ENCODE results near the gene BLOC1S6. TPM values are rescaled to one million over a fixed set of nuclear protein-coding genes. Genes with fewer than 3 reads are reported as not detected.
"Not testable (repeated sequence)": the region's sequence is repeated elsewhere in the genome, so short reads cannot be mapped to it uniquely, and the experiment has no call there.

The BLOC1S6 gene
- total RNA-seq, 2 experiments from 2014 or later = 32.9 to 35.2 TPM

DNA sequence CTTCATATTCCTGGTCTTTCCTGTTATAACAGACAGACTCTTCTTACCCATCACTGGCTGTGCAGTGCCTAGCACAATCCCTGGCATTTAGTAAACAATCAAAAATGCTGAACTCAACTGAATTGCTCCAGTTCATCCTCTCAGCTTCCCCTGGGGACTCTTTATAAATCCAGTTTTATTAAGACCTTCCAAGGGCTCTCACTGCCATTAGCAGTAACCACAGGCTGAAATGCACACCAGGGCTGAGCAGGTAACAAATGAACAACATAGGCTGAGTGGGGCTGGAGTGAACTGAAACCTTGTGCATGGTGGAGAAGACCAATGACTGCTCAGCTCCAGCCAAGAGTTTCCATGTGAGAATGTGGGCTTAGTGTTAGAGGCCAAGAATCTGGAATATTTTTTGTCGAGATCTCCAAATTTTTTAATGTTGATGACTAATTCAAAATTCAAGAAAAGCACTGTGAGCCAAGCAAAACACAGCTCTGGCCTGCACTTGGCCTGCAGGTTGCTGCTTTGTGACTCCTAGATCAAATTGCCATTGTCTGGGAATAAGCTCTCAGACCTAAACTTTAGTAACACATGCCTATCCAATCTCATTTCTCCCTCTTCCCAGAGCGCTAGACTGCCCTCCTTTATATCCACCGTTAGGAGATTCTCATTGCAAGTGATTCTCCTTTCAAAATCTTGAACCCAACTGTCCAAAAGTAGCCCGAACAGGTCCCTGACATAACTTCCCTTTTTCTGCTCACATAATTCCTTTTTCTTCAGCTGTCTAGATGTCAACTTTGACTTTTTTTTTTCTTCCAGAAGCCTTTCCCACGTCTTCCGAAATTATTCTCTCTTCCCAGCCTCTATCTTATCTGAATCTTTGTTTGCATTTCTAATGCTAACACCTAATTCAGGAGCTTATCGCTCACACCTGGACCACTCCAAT lies 55.1 kb downstream of the BLOC1S6 start:
- POLR2A ChIA-PET = interaction anchor here (2.8 kb wide), 1 partner anchor 55 kb away, joined by 11 read pairs; the partner anchor contains the start of gene BLOC1S6
- DNase-seq (no peak), ATAC-seq (no peak)
- CTCF ChIA-PET = interaction anchor here (1.6 kb wide), 1 partner anchor 63 kb away, joined by 9 read pairs; no protein-coding TSS in a partner anchor
- no peak overlapping the region for H3K27ac Mint-ChIP-seq
- no peak overlapping the region for H3K4me3 Mint-ChIP-seq
- no peaks in the 10 kb centered on the region for H3K9me3 Mint-ChIP-seq (ENCODE audit: insufficient read depth)
- no peaks in the 10 kb centered on the region for H3K27me3 Mint-ChIP-seq (ENCODE audit: low read depth)
- peaks cover 71% of the 10 kb centered on the region for H3K4me1 Mint-ChIP-seq (ENCODE audit: low read depth)
- peaks cover 62% of the 10 kb centered on the region for H3K36me3 Mint-ChIP-seq (ENCODE audit: low read depth)

DNA sequence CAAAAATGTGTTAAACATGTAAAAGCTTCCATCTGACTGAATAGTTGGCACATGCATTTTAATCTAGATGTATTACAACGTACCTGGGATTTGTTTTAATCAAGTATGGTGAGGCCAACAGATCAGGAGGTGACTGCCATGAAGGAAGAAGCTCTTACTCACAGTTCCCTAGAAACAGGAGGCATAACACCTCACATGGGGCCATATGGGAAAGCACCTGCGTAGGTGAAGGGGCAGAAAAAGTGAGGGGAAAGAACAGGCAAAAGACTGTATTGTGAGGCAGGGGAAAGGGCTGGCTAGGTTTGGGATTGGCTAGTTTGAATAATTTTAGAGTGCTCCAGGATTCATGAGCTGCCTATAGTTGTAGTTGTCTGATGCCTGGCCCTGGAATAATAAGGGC lies 57.3 kb downstream of the BLOC1S6 start:
- no peak for DNase-seq
- POLR2A ChIA-PET = interaction anchor here (0.6 to 3.9 kb wide), 3 partner anchors 10 to 965 kb away, joined by 3 to 23 read pairs (median 3); partner anchors contain the start of gene SQOR
- peaks cover 61% of the 10 kb centered on the region for H3K4me1 Mint-ChIP-seq (ENCODE audit: low read depth)

DNA sequence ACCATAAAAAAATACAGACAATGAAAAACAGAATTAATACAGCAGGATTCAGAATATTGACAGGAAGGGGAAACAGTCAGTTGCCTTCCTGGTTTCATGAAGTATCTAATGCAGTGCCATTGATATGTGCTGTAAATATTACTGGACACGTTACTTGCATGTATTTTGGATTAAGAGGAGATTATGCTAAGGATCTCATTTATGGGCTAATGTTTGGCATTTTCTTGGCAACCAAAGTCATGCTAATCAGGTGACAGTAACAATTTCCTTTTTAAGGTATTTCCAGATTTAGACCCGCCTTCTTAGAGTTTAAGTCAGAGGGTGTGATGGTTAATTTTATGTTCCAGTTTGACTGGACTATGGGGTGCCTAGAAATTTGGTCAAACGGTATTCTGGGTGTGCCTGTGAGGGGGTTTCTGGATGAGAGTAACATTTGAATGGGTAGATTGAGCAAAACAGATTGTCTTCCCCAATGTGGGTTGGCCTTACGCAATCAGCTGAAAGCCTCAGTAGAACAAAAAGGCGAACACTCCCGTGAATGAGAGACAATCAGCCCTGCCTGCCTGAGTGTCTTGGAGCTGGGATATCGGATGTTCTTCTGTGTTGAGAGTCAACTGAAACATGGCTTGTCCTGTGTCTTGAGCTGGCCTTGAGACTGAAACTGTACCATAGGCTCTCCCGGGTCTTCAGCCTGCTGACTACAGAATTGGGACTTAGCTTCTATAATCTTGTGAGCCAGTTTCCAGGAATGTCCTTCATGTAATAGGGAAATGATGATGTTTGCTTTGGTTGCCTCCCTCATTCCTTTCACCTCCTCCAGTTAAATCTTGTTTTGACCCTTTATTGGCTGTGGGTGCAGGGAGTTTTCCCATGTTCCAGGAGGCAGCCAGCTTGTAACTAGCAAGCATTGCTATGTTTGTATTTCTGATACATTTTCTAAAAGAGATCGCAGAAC lies 58.1 kb downstream of the BLOC1S6 start:
- Mint-ChIP-seq H3K36me3 (ENCODE audit: low read depth) (peaks cover 45% of the 10 kb centered on the region), H3K27me3 (ENCODE audit: low read depth) (no peaks in the 10 kb centered on the region), H3K4me3 (no peak overlapping the region), H3K4me1 (ENCODE audit: low read depth) (peaks cover 62% of the 10 kb centered on the region), H3K9me3 (ENCODE audit: insufficient read depth) (no peaks in the 10 kb centered on the region), H3K27ac (no peak overlapping the region)
- POLR2A ChIA-PET = interaction anchor here (1.1 to 3.9 kb wide), 2 partner anchors 10 to 191 kb away, joined by 3 to 23 read pairs; partner anchors contain the start of gene SQOR
- ATAC-seq (no peak), DNase-seq (no peak)
- CTCF ChIA-PET = interaction anchor here (0.9 to 2.0 kb wide), 5 partner anchors 8 to 214 kb away, joined by 3 to 8 read pairs (median 3); partner anchors contain the start of gene SQOR

More for the DNA sequence above, 57.3 kb downstream of the BLOC1S6 start:
- Mint-ChIP-seq H3K9me3 (ENCODE audit: insufficient read depth) (no peaks in the 10 kb centered on the region), H3K27ac (no peak overlapping the region), H3K36me3 (ENCODE audit: low read depth) (peaks cover 47% of the 10 kb centered on the region), H3K27me3 (ENCODE audit: low read depth) (no peaks in the 10 kb centered on the region), H3K4me3 (no peak overlapping the region)
- CTCF ChIA-PET = interaction anchor here (1.7 to 2.0 kb wide), 2 partner anchors 9 to 61 kb away, joined by 3 to 8 read pairs; partner anchors contain the start of gene SQOR
- no peak for ATAC-seq

DNA sequence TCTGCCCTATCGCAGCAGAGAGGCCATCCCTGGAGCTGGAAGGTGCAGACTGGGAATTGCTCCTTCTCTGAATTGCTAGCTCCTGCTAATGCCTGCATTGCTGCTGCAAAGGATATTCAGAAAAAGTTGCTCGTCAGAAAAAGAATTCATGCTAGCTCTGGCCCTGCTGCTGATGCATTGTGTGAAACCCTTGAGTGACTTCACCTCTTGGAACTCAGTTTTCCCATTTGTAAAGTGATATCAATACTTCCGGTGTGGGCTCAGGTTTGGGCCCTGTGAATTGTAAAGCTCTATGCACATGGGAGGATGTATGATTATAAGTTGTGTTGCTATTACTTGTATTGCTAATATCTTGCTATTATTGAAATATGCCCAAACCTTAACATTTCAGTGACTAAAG lies 59.0 kb downstream of the BLOC1S6 start:
- DNase-seq (no peak), ATAC-seq (no peak)
- Mint-ChIP-seq H3K4me3 (no peak overlapping the region), H3K27me3 (ENCODE audit: low read depth) (no peaks in the 10 kb centered on the region), H3K4me1 (ENCODE audit: low read depth) (peaks cover 57% of the 10 kb centered on the region), H3K27ac (no peak overlapping the region), H3K9me3 (ENCODE audit: insufficient read depth) (no peaks in the 10 kb centered on the region), H3K36me3 (ENCODE audit: low read depth) (peaks cover 43% of the 10 kb centered on the region)
- ChIA-PET POLR2A (interaction anchor here (3.9 kb wide), 1 partner anchor 11 kb away, joined by 23 read pairs; the partner anchor contains the start of gene SQOR), CTCF (interaction anchor here (0.9 to 2.0 kb wide), 4 partner anchors 9 to 215 kb away, joined by 3 to 8 read pairs (median 4); no protein-coding TSS in a partner anchor)

DNA sequence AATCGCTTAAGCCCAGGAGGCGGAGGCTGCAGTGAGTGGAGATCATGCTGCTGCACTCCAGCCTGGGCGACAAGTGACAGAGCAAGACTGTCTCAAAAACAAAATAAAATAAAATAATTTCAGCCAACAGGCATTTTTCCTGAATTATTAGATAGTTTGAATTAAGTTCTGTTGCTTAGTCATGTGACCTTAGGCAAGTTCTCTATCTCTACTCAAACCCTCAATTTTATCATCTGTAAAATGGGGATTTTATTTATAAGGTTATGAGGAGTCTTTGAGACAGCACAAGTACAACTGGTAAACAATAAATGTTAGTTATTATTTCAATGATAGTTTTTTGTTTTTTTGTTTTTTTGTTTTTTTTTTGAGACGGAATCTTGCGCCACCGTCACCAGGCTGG lies 60.6 kb downstream of the BLOC1S6 start:
- Mint-ChIP-seq H3K27me3 (ENCODE audit: low read depth) (no peaks in the 10 kb centered on the region), H3K27ac (no peak overlapping the region), H3K36me3 (ENCODE audit: low read depth) (peaks cover 37% of the 10 kb centered on the region), H3K9me3 (ENCODE audit: insufficient read depth) (no peaks in the 10 kb centered on the region), H3K4me1 (ENCODE audit: low read depth) (peaks cover 45% of the 10 kb centered on the region), H3K4me3 (no peak overlapping the region)
- ATAC-seq (no peak), DNase-seq (no peak)
- ChIA-PET POLR2A (no interaction called here), CTCF (no interaction called here)

DNA sequence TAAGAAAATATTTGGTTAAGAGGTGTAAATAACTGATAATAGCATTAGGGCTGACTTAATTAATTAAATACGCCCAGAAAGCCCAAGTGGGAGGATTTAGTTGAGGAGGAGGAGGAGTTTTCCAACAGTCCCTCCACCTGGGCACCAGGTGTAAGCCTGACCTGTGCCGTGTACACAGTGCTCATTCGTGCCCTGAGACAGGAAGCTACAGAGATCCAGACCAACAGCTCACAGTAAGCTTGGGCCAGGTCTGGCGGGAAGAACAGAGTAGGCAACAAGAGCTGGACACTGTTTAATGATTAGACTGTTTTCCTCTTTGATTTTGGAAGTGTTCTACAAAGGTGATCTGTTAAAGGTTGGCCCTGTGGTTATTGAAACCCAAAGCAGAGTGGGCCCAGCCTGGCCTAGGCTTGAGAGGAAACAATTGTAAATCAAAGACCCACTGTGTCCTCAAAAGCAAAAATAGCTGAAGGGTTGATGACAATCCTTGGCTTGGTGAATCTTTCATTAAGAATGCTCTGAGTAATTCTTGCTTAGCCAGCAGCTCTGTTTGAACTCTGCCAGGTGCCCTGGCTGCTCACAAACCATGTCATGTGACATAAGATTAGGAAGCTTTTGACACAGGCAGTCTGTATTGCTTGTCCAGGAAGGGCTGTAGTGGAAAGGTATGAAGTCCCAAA lies 61.5 kb downstream of the BLOC1S6 start:
- H3K27me3 Mint-ChIP-seq (ENCODE audit: low read depth) = no peaks in the 10 kb centered on the region
- peak overlapping the region; percentile 14 for H3K27ac Mint-ChIP-seq
- POLR2A ChIA-PET = interaction anchor here (0.7 to 1.0 kb wide), 2 partner anchors 11 to 13 kb away, joined by 3 to 4 read pairs; partner anchors contain the start of gene SQOR
- DNase-seq = no peak
- no peak overlapping the region for H3K4me3 Mint-ChIP-seq
- no peaks in the 10 kb centered on the region for H3K9me3 Mint-ChIP-seq (ENCODE audit: insufficient read depth)
- peaks cover 45% of the 10 kb centered on the region for H3K4me1 Mint-ChIP-seq (ENCODE audit: low read depth)
- CTCF ChIA-PET = interaction anchor here (1.0 kb wide), 1 partner anchor 12 kb away, joined by 3 read pairs; no protein-coding TSS in a partner anchor
- peaks cover 34% of the 10 kb centered on the region for H3K36me3 Mint-ChIP-seq (ENCODE audit: low read depth)
- no peak for ATAC-seq

DNA sequence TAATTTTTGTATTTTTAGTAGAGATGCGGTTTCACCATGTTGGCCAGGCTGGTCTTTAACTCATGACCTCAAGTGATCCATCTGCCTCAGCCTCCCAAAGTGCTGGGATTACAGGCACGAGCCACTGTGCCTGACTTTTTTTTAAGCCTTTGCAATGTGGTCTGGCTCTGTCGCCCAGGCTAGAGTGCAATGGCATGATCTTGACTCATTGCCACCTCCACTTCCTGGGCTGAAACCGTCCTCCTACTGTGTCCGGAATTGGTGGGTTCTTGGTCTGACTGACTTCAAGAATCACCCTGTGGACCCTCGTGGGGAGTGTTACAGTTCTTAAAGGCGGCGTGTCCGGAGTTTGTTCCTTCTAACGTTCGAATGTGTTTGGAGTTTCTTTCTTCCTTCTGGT lies 62.8 kb downstream of the BLOC1S6 start:
- Mint-ChIP-seq H3K27ac (peak overlapping the region; percentile 53), H3K36me3 (ENCODE audit: low read depth) (peaks cover 28% of the 10 kb centered on the region), H3K4me1 (ENCODE audit: low read depth) (peaks cover 38% of the 10 kb centered on the region)
- DNase-seq; POLR2A ChIA-PET; H3K27me3 Mint-ChIP-seq (ENCODE audit: low read depth); H3K4me3 Mint-ChIP-seq; ATAC-seq; H3K9me3 Mint-ChIP-seq (ENCODE audit: insufficient read depth): not testable (repeated sequence)
- CTCF ChIA-PET = interaction anchor here (1.1 kb wide), 2 partner anchors 10 to 14 kb away, joined by 3 read pairs; no protein-coding TSS in a partner anchor

DNA sequence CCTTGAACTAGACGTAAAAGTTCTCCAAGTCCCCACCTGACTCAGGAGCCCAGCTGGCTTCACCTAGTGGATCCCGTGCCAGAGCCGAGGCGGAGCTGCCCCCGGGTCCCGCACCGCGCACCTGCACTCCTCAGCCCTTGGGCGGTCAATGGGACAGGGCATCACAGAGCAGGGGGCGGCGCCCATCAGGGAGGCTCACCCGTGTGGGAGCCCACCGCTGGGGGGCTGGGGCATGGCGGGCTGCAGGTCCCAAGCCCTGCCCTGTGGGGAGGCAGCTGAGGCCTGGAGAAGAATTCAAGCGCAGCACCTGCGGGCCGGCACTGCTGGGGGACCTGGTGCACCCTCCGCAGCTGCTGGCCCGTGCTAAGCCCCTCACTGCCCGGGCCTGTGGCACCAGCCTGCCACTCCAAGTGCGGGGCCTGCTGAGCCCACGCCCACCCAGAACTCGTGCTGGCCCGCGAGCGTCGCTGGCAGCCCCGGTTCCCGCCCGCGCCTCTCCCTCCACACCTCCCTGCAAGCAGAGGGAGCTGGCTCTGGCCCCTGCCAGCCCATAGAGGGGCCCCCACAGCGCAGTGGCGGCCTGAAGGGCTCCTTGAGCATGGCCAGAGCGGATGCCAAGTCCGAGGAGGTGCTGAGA lies 63.8 kb downstream of the BLOC1S6 start:
- peaks cover 31% of the 10 kb centered on the region for H3K4me1 Mint-ChIP-seq (ENCODE audit: low read depth)
- ChIA-PET CTCF (interaction anchor here (1.1 kb wide), 2 partner anchors 11 to 15 kb away, joined by 3 read pairs; no protein-coding TSS in a partner anchor), POLR2A (no interaction called here)
- H3K27me3 Mint-ChIP-seq (ENCODE audit: low read depth) = no peaks in the 10 kb centered on the region
- H3K9me3 Mint-ChIP-seq (ENCODE audit: insufficient read depth) = no peaks in the 10 kb centered on the region
- ATAC-seq (no peak), DNase-seq (no peak)
- H3K36me3 Mint-ChIP-seq (ENCODE audit: low read depth) = peaks cover 22% of the 10 kb centered on the region
- H3K4me3 Mint-ChIP-seq = no peak overlapping the region
- H3K27ac Mint-ChIP-seq = no peak overlapping the region

DNA sequence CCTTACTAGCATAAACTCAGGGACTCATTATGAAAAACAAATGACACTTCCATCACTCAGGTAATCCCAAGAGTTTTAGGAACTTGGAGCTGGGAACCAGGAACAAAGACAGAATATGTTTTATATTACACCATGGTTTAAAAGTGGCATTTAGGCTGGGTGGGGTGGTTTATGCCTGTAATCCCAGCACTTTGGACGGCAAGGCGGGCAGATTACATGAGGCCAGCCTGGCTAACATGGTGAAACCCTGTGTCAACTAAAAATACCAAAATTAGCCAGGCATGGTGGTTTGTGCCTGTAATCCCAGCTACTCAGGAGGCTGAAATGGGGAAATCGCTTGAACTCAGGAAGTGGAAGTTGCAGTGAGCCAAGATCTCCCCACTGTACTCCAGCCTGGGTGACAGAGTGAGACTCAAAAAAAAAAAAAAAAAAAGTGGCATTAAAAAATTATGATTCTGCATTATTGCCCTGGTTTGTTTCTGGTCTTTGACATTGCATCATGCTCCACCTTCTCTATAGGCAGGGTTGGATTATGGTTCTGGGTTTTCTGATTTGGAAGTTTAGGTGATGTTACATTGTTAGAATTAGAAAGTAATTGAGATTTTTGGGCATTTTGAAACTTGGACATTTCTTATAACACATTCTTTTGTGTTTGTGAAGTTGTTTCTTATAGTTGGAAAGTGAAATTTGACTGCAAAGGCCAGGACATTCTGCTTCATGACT lies 66.7 kb downstream of the BLOC1S6 start:
- CTCF ChIA-PET = no interaction called here
- H3K36me3 Mint-ChIP-seq (ENCODE audit: low read depth) = peaks cover 17% of the 10 kb centered on the region
- H3K27ac Mint-ChIP-seq = no peak overlapping the region
- no peaks in the 10 kb centered on the region for H3K9me3 Mint-ChIP-seq (ENCODE audit: insufficient read depth)
- ATAC-seq (no peak), DNase-seq (no peak)
- peaks cover 24% of the 10 kb centered on the region for H3K4me1 Mint-ChIP-seq (ENCODE audit: low read depth)
- POLR2A ChIA-PET = no interaction called here
- no peak overlapping the region for H3K4me3 Mint-ChIP-seq
- no peaks in the 10 kb centered on the region for H3K27me3 Mint-ChIP-seq (ENCODE audit: low read depth)

DNA sequence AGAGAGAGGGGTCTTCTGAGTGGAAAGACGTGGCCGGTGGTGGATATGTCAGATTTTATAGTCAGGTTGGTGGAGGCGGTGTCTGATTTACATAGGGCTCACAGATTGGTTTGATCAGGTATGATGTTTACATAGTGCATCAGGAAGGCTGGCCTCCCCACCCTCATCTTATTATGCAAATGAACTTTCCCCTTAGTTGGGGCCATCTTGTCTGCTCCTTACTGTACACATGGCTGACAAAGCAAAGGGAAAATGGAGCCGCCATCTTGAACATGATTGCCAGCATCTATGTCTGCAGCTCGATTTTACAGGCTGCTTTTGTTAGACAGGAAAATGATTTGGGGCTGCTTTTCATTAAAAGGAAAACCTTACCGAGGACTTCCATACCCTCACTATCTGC lies 67.6 kb downstream of the BLOC1S6 start:
- peaks cover 19% of the 10 kb centered on the region for H3K4me1 Mint-ChIP-seq (ENCODE audit: low read depth)
- H3K9me3 Mint-ChIP-seq (ENCODE audit: insufficient read depth) = no peaks in the 10 kb centered on the region
- no peak for DNase-seq
- H3K27me3 Mint-ChIP-seq (ENCODE audit: low read depth) = no peaks in the 10 kb centered on the region
- H3K4me3 Mint-ChIP-seq = no peak overlapping the region
- H3K27ac Mint-ChIP-seq = no peak overlapping the region
- H3K36me3 Mint-ChIP-seq (ENCODE audit: low read depth) = peaks cover 19% of the 10 kb centered on the region
- ATAC-seq = no peak
- ChIA-PET CTCF (no interaction called here), POLR2A (no interaction called here)
